GM19240 (cell line): ENCODE results near the gene CCR7.
"Not testable (repeated sequence)": the region's sequence is repeated elsewhere in the genome, so short reads cannot be mapped to it uniquely, and the experiment has no call there.

ENCODE experiments used
- DNase-seq: peaks from one replicate; pipeline ENCODE4 v3.0.0; 2011; ENCODE audit warnings: low spot score; ENCODE audit not compliant: insufficient read length

The CCR7 gene

GRCh38 chr17:40551091-40551878 is 14.0 kb downstream of the CCR7 start:
- DNase-seq = no peak

DNA sequence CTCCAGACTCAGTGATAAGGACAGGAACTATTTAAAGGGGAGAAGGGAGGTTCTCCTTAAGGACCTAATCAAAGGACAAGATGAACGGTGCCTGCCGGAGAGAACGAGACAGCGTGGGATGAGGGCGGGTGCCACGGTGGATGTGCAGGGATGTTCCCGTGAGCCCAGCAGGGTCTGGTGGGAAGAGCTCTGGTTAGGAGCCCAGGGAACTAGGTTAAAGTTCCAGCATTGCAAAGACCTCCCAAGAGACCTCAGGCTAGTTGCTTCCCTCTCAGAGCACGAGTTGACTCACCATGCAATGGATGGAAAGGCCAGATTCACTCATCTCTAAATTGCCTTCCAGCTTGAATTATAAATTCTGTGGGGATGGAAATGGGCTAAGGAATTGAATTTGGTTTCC is 14.7 kb downstream of the CCR7 start:
- DNase-seq = no peak

GRCh38 chr17:40548982-40549685 is 16.1 kb downstream of the CCR7 start:
- no peak for DNase-seq

DNA sequence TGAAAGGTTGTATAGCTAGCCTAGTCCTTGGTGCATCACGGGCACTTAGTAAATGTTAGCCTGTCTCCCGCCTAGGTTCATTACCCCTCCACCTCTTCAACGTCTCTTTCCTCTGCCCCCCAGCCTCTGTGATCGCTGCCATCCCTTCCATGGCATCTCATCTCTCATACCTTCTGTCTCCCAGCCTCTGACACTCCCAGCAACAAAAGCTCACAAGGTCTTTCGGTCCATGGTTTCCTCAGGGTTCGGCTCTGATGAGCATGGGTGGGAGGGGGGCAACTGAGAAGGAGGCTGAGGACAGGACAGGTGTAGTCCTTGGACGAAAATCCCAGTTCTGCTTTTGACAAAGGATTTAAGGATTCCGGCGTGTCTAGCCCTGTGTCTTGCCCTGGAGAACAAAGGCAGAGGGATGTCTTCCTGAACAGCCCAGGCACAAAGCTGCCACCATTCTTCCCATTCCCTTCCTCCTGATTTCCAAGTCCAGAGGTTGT is 16.7 kb downstream of the CCR7 start:
- DNase-seq = no peak

DNA sequence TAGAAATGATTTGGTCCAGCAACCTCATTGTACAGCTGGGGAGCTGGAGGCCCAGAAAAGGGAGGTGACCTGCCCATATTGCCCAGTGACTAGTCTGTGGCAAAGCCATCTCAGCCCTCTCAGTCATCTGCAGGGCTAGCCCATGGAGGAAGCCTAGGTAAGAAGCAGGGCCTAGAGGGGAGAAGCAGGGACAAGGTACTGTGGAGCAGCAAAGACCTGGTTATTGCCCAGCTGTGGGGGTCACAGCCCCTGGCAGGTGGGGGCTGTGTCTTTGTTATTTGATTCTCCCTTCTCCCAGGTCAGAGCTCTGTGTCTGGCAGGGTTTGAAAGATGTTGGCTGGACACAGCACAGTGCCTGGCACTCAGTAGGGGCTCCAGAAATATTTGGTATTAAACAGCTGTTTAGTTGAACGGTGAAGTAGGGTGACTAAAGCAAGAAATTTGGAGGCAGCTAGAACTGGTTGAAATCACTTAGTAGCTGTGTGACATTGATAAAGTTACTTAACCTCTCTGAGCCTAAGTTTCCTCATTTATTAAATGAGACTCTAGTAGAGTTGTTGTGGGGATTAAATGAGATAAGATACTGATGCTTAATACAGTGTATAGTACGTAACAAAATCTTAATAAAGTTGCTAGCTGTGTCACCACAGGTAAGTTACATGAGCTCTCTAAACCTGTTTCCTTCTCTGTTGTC is 17.3 kb downstream of the CCR7 start:
- DNase-seq = no peak

DNA sequence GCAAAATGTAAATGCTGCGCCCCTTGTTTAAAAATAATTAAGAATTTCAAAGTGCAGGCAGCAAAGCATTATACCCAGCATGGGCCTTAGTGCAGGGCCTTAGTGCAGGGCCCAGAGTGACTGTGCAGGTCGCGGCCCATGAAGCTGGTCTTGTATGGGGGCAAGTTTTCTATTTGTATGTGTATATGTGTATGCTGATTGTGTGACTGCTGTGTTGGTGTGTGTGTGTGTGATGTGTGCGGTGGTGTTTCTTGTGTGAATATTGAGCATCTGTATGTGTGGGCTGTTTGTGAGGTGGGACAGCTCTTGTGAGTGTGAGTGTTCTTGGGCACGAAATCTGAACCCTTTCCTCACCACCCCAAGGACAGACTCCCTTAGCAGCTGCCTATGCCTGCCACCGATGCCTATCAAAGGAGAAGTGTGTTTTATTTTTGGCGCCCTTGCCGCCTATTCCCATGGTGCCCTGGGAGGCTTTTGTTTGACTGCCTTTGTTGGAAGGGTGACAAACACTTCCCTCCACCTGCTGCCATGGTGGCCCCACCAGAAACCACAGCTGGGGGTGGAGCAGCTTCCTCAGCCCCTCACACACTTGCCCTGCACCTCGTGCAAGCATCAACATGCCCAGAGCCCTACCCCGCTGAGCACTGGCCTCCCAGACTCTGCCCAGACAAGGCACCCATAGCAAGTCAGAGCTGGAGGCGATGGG is 18.0 kb downstream of the CCR7 start:
- DNase-seq = no peak

DNA sequence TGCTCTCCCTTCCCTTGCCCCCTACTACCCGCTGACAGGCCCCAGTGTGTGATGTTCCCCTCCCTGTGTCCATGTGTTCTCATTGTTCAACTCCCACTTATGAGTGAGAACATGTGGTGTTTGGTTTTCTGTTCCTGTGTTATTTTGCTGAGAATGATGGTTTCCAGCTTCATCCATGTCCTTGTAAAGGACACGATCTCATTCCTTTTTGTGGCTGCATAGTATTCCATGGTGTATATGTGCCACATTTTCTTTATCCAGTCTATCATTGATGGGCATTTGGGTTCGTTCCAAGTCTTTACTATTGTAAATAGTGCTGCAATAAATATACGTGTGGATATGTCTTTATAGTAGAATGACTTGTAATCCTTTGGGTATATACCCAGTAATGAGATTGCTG is 18.8 kb downstream of the CCR7 start:
- not testable (repeated sequence) for DNase-seq

- DNase-seq = no peak
Observed at GRCh38 chr17:40545660-40546059, 19.6 kb downstream of the CCR7 start.

- no peak for DNase-seq
Observed at GRCh38 chr17:40542558-40543411, 22.5 kb downstream of the CCR7 start.

DNA sequence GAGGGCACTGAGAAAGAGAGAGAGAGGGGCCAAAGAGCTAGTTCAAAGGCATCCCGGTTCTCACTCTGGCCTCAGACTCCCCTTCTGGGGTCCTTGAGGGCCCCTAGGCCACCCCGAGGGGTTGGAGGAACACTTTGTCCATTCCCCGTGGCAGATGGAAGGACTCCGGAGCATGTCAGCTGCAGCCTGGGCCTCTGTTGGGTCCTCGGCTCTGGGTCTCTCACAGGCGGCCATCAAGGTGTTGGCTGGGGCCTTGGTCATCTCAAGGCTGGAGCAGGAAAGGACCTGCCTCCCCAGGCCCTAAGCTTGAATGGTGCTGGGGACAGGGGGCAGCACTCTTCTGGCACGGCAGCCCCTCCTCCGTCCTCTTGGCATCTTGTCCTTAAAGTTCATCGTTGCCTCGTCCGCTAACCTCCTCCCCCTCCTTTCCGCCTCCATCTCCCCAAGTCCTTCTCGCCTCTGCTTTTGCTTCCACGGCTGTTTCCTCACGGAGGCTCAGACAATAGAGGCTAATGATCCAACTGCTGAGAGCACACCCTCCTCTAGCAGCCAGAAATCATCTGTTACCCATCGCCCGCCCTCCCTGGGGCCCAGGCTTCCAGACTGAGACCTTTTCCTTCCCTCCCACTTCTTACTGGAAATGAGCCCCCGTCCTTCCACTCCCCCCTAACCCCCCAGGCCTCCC is 23.3 kb downstream of the CCR7 start:
- no peak for DNase-seq

GRCh38 chr17:40541060-40541872 is 24.0 kb downstream of the CCR7 start:
- DNase-seq = no peak

DNA sequence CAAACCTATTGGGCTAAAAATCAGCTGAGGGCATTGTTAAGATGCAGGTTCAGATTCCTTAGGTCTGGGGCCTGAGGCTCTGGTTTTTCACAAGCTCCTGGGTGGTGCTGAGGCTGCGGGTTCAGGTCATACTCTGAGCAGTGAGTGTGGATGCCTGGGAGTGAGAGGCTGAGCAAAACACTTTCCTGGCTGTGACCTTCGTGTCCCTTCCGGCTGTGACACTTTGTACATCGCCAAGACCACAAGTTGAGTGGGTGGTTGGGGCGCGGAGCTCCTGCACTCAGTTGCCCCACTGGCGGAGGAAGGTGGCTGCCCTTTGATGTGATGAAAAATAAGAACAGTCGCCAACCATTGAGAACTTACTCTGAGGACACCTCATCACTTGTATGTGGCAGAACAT is 24.8 kb downstream of the CCR7 start:
- no peak for DNase-seq

DNA sequence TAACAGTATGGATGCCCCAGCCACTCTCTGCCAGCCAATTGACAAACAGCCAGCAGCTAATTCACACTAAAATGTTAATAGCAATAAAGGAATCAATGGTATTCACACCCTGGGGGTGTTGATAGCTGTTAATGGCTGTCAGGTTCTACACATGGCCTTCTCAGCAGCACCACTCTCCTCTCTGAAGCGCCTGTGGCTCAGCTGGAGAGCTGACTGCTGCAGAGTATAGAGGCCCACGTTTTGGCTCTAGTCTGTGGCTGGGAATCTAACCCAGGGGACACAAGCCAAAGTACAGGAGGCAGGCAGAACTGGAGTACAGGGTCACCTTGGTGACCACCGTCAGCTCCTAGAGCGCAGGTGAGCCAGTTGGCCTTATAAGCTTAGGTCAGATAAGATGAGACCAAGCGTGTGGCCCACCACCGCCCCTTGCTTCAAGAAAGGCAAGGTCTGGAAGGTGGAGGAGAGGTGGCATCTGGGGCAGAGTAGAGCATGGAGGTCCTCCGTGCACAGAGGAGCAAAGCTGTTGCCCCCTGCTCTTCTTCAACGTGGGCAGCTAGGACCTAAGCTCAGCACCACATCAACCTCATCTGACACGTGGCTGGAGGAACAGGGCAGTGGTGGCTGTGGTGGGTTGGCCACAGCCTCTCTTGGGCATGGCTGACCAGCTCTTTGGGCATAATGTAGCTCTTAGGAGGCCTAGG is 25.4 kb downstream of the CCR7 start:
- no peak for DNase-seq

GRCh38 chr17:40538936-40539705 is 26.2 kb downstream of the CCR7 start:
- no peak for DNase-seq

DNA sequence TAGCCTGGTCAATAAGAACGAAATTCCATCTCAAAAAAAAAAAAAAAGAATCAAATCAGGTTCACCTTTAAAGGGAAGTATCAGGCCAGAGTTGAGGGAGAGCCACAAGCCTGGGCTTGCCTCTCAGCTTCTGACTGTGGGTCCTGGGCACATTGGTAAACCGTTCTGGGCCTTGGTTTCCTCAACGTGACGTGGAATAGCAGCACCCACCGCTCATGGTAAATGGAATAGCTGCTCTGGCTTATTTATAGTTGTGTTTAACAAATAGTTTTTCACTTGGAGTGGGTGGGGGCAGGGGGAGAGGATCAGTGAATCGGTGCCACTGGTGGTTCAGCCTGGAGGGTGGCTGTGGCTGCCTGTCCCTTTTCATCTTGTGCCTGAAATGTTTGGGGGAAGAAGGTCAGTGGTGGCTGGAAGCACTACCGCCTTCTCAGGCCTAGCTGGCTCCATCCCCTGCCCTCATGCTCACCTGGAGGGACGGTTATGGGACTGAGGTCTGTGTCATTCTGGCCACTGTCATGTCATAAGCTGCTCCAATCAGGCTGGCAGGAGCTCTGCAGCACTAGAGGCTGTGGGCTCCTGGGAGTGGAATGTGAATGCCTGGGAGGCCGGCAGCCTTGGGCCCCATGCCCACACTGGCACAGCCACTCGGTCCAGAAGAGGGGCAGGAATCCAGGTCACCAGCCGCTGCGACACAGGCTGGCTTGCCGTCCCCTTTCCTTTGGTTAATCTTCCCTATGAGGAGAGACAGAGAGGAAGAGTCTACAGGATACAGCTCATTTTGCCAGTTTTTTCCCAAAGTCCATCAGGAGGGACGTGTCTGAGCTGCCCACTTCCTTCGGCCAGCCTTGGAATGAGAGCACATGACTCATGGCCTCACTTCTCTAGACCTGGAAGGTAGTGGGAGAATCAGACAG is 27.0 kb downstream of the CCR7 start:
- no peak for DNase-seq

- DNase-seq = no peak
Observed at GRCh38 chr17:40536295-40537171, 28.7 kb downstream of the CCR7 start.
